WI38 (cell line): ENCODE measurements around the gene ABRACL.
"Not testable (repeated sequence)": the region's sequence is repeated elsewhere in the genome, so short reads cannot be mapped to it uniquely, and the experiment has no call there.

Source experiments
- H3K4me3 ChIP-seq: 2 replicates; pipeline ENCODE4 v1.5.1; 2011; ENCODE audit warnings: low read depth, mild to moderate bottlenecking, control low read depth, low read length
- TF ChIP-seq, protein P1 (sequence below): IDR thresholded peaks from 2 replicates; pipeline ENCODE4 v1.5.1; 2012; ENCODE audit warnings: low read depth, mild to moderate bottlenecking, control low read depth, low read length

The ABRACL gene

GRCh38 chr6:139013185-139013800 lies 15.3 kb upstream of the ABRACL start:
- no peak overlapping the region for H3K4me3 ChIP-seq
- TF ChIP-seq, protein P1, sequence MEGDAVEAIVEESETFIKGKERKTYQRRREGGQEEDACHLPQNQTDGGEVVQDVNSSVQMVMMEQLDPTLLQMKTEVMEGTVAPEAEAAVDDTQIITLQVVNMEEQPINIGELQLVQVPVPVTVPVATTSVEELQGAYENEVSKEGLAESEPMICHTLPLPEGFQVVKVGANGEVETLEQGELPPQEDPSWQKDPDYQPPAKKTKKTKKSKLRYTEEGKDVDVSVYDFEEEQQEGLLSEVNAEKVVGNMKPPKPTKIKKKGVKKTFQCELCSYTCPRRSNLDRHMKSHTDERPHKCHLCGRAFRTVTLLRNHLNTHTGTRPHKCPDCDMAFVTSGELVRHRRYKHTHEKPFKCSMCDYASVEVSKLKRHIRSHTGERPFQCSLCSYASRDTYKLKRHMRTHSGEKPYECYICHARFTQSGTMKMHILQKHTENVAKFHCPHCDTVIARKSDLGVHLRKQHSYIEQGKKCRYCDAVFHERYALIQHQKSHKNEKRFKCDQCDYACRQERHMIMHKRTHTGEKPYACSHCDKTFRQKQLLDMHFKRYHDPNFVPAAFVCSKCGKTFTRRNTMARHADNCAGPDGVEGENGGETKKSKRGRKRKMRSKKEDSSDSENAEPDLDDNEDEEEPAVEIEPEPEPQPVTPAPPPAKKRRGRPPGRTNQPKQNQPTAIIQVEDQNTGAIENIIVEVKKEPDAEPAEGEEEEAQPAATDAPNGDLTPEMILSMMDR = no peak

GRCh38 chr6:139014945-139015344 lies 13.6 kb upstream of the ABRACL start:
- no peak overlapping the region for H3K4me3 ChIP-seq
- TF ChIP-seq, protein P1 = no peak

DNA sequence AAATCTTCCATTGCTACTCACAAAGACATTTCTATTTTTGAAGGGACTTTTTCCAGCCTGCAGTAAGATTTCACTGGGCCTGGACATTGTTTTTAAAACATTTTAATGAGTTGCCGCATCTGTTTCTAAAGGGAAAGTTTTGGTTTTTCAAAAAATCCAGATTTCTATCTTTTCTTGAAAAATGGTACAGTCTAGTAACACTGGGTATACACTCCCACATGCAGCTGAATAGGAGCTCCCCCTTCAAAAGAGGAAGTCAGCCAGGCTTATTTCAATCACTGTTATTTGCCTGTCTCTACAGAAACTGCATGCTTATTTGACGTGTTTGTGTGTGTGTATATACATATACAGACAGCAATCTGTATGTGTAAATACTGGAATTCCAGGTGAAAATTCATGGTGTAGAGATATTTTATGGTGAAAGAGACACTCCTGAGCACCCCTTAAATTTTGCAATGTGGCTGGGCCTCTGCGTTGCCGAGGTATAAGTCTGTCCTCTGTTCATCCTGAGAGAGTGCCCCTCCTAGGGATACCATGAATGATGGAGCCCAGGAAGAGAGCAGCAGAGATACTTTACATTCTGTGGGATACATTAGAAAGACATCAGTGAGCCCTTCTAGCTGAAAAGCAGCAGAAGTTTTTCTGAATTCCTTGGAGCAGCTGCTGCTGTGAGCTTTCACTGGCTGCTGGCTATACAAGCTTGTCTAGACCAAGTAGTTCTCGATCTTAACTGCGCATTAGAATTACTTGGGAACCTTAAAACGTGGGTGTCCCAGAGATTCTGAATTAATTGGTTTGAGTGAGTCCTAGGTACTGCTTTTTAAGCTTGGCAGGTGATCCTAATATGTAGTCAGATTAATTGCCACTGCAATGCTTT lies 12.0 kb upstream of the ABRACL start:
- H3K4me3 ChIP-seq = no peak overlapping the region
- TF ChIP-seq, protein P1 = no peak

DNA sequence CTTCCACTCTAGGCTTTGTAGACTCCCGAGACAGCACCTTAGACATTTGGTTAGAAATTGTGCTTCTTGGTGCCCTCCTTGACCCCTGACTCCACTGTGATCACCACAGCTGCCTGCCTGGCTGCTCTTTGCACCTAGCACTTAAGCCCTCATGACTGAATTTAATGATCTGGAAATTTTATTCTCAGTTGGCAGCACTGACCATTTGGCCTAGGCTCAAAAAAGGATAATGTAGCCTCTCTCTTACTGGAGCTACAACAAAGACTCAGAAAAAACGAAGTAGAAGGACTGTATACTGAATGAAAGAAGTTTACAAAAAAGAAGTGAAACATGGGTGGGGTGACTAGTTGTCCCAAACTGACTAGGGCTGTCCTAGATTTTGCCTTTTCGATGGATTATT lies 11.3 kb upstream of the ABRACL start:
- H3K4me3 ChIP-seq = no peak overlapping the region
- TF ChIP-seq, protein P1 = no peak

GRCh38 chr6:139019722-139020121 lies 8.8 kb upstream of the ABRACL start:
- no peak overlapping the region for H3K4me3 ChIP-seq
- TF ChIP-seq, protein P1 = no peak

GRCh38 chr6:139020689-139021088 lies 7.9 kb upstream of the ABRACL start:
- no peak overlapping the region for H3K4me3 ChIP-seq
- TF ChIP-seq, protein P1 = no peak

GRCh38 chr6:139025416-139025815 lies 3.1 kb upstream of the ABRACL start:
- not testable (repeated sequence) for H3K4me3 ChIP-seq
